ENCODE results near the gene NFAM1.

Gene NFAM1

GRCh38 chr22:42432020-42432596, at the start of gene NFAM1:
Gene NFAM1 (minus strand): TSS chr22:42432403. CDS start chr22:42432357, 46 bp downstream.
- DNase-seq (ENCODE audit: extremely low read depth in 1 of 2, low read depth in 1 of 2): no peak

DNA sequence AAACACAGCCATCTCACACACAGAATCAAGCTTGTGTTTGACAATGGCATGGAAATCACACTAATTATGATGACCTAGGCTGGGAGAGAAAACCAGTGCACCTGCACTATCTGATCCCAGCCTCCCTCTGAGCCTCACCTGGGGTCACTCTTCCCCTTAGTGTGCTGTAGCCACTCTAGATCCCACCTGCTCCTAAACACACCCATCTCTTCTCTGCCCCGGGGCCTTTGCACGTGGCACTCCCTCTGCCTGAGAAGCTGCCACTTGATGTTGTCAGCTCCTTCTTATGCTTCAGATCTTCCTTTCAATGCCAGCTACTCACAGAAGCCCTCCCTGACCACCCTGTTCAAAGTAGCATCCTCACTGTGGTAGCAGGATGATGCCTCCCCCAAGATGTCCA, 42.9 kb upstream of the NFAM1 start:
- no peak for DNase-seq (ENCODE audit: extremely low read depth in 1 of 2, low read depth in 1 of 2)

DNA sequence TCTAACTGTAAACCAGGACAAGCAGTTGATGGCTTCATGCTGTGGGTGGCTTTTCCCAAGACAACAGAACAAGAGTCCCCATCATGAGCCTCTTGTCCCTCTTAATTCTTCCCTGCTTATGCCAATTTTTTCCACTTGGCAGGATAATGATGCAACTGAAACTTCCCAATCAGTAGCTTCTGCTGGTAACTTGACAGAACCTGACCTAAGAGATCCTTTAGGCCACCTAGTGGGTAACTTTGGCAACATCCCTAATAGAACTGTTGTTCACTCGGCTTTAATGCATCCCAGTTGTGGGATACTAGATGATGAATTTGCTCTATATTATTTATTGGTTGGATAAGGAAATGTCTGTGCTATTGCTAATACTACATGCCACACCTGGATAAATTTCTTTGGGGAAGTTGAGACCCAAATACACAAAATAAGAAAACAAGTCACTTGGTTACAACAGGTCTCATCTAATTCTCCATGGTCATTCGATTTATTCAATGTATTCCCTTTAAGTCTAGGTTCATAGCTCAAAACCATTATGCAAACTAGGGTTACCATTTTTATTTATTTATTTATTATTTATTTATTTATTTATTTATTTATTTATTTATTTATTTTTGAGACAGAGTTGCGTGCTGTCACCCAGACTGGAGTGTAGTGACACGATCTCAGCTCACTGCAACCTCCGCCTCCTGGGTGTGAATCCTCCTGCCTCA, 41.4 kb upstream of the NFAM1 start:
- DNase-seq (ENCODE audit: extremely low read depth in 1 of 2, low read depth in 1 of 2): no peak

DNA sequence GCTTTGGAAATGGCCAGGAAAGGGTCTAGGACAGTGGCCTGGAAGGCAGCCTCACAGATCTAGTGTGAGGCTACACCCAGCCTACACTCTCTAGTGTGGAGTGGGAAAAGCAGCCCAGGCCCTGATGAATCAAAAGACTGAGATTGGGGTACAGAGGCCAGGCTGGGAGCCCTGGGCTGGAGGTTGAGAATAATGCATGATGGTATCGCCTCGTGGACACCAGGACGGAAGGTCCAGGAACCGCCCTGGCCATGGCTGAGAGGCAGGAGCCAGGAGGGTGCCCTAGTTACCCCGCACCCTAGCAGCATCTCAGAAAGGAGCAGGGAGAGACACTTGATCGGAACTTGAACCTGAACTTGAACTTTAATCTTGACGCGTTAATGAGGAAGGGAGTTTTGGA, 40.5 kb upstream of the NFAM1 start:
- DNase-seq (ENCODE audit: extremely low read depth in 1 of 2, low read depth in 1 of 2): no peak

DNA sequence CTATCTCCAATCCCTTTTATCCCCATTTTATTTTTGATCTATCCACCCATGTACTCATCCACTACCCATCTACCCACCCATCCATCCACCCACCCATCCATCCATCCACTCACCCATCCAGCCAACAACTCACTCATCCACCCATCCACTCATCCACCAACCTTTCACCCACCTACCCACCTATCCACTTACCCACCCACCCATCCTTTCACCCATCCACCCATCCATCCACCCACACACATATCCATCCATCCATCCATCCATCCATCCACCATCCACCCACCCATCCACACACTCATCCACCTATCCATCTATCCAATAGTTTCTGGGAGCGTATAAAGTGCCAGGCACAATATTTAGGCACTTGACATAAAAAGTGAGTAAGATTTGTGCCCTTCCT, 39.2 kb upstream of the NFAM1 start:
- DNase-seq (ENCODE audit: extremely low read depth in 1 of 2, low read depth in 1 of 2): no peak

- no peak for DNase-seq (ENCODE audit: extremely low read depth in 1 of 2, low read depth in 1 of 2)
Measured at GRCh38 chr22:42470366-42471082, 38.3 kb upstream of the NFAM1 start.

DNA sequence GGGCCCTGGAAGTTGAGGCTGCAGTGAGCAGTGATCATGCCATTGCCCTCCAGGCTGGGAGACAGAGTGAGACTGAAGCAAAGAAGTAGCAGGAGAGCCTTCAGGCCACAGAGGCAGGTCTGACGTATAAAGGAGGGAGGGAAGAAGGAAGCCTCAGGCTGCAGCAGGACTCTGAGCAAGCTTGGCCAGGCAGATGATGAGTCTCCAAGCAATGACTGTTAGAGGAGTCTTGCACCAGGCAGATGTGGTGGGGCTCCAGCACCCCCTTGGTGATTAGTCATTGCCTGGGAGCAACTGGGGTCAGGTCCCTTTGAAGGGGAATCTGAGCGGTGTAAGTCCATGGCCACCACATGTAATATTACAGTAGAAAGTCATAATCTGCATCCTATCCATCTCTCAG, 36.6 kb upstream of the NFAM1 start:
- DNase-seq (ENCODE audit: extremely low read depth in 1 of 2, low read depth in 1 of 2): no peak

DNA sequence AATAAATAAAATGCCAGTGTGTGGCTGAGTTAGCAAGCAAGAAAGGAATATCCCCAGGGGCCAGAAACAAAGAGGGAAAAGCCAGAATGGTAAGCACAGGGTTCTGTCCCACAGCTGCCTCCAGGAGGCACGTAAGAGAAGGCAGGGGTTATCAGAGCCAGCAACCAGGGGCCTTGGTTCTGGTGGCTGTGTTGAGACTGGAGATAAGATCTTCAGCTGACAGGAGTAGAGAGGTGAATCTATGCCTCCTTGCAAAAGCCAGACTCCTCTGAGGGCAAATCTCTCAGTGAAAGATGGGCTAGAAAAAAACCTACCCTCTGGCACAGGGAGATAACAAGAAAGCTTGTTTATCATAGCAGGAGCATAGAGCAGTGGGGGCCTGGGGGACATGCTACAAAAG, 29.8 kb upstream of the NFAM1 start:
- no peak for DNase-seq (ENCODE audit: extremely low read depth in 1 of 2, low read depth in 1 of 2)

- DNase-seq (ENCODE audit: extremely low read depth in 1 of 2, low read depth in 1 of 2): no peak
Measured at GRCh38 chr22:42461511-42461910, 29.3 kb upstream of the NFAM1 start.

- DNase-seq (ENCODE audit: extremely low read depth in 1 of 2, low read depth in 1 of 2): no peak
Measured at GRCh38 chr22:42459287-42460063, 27.3 kb upstream of the NFAM1 start.

GRCh38 chr22:42452916-42453315, 20.7 kb upstream of the NFAM1 start:
- DNase-seq (ENCODE audit: extremely low read depth in 1 of 2, low read depth in 1 of 2): no peak

GRCh38 chr22:42452456-42452855, 20.3 kb upstream of the NFAM1 start:
- DNase-seq (ENCODE audit: extremely low read depth in 1 of 2, low read depth in 1 of 2): no peak

- no peak for DNase-seq (ENCODE audit: extremely low read depth in 1 of 2, low read depth in 1 of 2)
Measured at GRCh38 chr22:42451499-42452145, 19.4 kb upstream of the NFAM1 start.

- DNase-seq (ENCODE audit: extremely low read depth in 1 of 2, low read depth in 1 of 2): no peak
Measured at GRCh38 chr22:42450862-42451261, 18.7 kb upstream of the NFAM1 start.

DNA sequence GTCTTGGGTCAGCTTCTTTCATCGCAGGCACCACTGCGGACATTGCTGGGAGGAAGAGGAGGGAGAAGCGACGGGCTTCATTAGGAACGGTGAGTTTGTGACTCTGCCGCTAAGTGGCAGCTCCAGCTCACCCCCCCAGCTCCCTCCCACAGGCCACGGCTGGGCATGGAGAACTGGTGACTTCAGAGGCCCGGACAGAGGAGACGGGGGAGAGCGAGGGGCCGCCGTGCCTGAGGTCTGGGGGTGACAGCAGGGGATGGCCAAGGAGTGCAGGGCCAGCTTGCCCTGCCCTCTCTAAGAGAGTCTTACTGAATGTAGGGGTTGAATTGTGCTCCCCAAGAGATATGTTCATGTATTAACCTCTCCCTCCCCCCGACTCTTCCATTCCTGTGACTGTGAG, 13.9 kb upstream of the NFAM1 start:
- DNase-seq (ENCODE audit: extremely low read depth in 1 of 2, low read depth in 1 of 2): no peak

- DNase-seq (ENCODE audit: extremely low read depth in 1 of 2, low read depth in 1 of 2): peak; percentile 49
Measured at GRCh38 chr22:42444077-42444904, 12.1 kb upstream of the NFAM1 start.

DNA sequence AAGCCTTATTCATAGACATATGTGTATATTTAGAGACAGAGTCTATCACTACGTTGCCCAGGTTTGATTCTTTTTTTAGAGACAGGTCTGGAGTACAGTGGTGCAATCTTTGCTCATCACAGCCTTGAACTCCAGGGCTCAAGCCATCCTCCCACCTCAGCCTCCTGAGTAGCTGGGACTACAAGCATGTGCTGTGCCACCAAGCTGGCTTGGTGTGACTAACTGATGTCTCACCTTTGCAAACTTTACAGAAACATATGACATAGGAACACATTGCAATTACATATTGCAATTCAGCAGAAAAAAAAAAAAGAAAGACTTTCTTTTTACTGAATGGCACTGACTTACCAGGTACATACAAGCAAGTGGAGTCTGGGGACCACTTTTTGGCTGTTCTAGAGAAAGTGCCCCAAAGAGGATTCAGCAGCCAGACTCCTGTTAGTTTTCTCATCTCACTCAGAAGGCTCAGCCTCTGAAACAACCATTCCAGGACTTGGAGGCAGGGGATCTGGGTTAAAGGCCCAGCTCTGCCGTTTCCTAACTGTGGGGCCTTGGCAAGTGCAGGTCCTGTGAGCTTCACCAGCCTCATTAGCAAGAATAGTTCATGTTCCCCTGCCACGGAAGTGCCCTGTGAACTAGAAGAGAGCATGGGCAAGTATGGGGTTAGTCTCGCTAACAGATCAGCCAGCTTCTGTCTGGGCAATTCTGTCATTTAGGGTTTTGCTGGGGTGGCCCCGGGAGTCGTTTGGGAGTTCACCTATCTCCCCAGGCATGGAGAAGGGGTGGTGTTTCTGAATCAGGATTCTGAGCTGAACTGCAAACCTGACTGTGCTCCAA, 11.3 kb upstream of the NFAM1 start:
- DNase-seq (ENCODE audit: extremely low read depth in 1 of 2, low read depth in 1 of 2): no peak

DNA sequence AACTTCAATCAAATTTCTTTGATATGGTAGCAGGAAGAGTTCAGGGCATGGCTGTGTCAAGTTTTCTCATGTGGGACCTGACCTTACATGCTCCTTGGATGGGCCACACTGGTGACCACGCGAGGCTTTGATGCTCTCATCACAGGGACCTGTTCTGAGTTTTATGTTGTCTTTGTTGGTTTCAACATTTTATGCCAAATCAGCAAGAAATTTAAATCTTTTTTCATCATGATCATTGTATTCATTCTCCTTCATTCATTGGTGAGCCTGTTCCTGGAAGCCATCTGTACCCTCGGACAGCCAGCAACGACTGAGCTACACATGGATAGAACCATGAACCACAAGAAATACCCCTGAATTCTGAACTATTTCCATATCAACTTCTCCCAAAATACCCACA, 10.5 kb upstream of the NFAM1 start:
- DNase-seq (ENCODE audit: extremely low read depth in 1 of 2, low read depth in 1 of 2): no peak

- no peak for DNase-seq (ENCODE audit: extremely low read depth in 1 of 2, low read depth in 1 of 2)
Measured at GRCh38 chr22:42440728-42441127, 8.5 kb upstream of the NFAM1 start.
